Fibroblast of pulmonary artery (primary cell): ENCODE data around the gene PTPRM.

Experiments
- DNase-seq: peaks from one replicate; pipeline ENCODE4 v3.0.0-alpha.2; 2010; ENCODE audit warnings: low read depth
- H3K4me3 ChIP-seq: replicated peaks from 2 replicates; pipeline ENCODE4 v1.5.1; 2011; ENCODE audit warnings: low read depth, mild to moderate bottlenecking, control low read depth, low read length, moderate library complexity
- TF ChIP-seq, protein P1 (sequence below): IDR thresholded peaks from 2 replicates; pipeline ENCODE4 v1.5.1; 2011; ENCODE audit warnings: mild to moderate bottlenecking, control low read depth, low read length, inconsistent platforms; ENCODE audit errors: missing control alignments

PTPRM gene

DNA sequence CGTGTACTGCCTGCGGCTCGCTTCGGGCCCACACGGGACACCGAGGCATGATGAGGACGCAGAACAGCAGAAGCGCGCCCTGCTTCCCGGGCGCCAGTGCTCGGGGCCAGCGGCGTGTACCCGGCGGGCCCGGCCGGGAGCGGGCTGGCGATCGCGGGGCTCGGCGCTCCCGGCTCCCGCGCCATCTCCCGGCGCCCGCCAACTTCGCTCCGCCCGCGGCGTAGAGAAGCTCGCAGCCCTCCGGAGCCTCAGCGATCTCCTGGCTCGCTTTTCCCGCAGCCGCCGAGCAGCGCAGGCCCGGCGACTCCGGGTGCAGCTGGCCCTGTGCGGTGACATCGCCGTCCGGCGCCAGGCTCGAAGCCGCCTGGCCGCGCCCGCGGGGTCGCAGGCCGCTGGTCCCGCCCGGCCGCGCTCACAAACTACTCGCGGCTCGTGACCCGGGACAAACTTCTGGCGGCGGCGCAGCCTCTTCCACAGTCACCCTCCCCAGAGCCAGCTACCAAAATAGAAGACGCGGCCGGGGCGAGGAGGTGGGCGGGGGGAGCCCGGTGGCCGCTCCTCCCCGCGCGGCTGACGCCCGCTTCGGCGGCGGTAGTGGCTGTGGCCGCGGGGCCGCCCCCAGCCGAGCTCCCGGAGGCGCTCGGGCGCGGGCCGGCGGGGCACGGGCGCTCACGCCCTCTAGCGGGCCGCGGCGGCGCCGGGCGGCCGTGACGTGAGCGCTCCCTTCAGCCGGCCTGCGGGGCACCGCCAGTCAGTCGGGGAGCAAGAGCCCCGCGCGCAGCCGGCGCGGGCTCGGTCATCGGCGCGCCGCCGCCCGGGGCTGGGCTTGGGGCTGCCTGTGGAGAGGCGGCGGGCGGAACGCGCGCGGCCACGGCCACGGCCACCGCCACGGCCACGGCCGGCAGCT is at the start of gene PTPRM:
Gene PTPRM (plus strand): TSS at position 750 of the 907 bp plus-strand sequence. CDS start 503 bp downstream, outside the sequence.
- DNase-seq = peak; percentile 80
- TF ChIP-seq, protein P1, sequence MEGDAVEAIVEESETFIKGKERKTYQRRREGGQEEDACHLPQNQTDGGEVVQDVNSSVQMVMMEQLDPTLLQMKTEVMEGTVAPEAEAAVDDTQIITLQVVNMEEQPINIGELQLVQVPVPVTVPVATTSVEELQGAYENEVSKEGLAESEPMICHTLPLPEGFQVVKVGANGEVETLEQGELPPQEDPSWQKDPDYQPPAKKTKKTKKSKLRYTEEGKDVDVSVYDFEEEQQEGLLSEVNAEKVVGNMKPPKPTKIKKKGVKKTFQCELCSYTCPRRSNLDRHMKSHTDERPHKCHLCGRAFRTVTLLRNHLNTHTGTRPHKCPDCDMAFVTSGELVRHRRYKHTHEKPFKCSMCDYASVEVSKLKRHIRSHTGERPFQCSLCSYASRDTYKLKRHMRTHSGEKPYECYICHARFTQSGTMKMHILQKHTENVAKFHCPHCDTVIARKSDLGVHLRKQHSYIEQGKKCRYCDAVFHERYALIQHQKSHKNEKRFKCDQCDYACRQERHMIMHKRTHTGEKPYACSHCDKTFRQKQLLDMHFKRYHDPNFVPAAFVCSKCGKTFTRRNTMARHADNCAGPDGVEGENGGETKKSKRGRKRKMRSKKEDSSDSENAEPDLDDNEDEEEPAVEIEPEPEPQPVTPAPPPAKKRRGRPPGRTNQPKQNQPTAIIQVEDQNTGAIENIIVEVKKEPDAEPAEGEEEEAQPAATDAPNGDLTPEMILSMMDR = no peak
- peak within 1 kb of the TSS; percentile 71 for H3K4me3 ChIP-seq

DNA sequence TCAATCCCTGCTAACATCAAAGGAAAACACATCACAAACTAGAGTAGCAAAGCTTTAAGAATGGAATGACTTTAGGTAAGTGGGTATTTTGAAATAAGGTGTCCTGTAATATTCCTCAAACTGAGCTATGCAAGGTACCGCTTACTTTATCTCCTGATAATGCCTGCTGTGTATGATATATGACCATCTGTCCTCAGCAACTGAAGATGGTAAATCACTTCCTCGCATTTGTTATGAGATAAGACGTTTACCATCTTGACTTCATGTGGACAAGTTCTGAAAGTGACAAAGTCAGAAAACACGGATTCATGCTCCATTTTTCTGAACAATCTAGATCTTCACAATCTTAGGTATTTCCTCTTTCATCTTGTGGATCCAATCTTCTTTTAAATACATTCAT is 49.3 kb upstream of the PTPRM start:
- H3K4me3 ChIP-seq = no peak overlapping the region
- no peak for DNase-seq
- TF ChIP-seq, protein P1 = no peak

DNA sequence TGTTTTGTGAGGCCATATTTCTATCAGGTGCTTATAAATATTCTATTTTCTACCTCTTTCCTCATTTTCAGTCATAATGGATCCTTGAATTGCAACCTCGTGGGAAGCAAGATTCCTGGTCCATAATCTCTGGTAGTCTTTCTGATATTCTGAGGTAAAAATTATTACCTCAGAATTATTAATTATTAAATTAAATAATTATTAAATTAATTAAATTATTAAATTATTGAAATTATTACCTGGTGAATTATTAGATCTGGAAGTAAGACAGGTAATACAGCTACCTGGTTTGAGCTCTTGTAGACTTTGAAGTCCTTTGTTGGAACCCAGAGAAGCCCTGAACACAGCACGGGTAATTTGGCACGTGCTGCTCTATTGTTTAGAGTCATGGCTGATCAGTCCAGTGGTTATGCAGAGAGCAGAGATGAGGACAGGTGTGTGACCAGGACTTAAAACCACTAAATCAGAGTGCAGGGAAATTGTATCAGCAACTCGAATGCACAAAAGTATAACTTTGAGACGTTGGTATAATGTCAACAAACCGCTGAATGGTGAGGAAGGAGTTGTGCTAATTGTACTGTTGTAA is 46.8 kb upstream of the PTPRM start:
- DNase-seq = no peak
- no peak overlapping the region for H3K4me3 ChIP-seq
- TF ChIP-seq, protein P1 = no peak

DNA sequence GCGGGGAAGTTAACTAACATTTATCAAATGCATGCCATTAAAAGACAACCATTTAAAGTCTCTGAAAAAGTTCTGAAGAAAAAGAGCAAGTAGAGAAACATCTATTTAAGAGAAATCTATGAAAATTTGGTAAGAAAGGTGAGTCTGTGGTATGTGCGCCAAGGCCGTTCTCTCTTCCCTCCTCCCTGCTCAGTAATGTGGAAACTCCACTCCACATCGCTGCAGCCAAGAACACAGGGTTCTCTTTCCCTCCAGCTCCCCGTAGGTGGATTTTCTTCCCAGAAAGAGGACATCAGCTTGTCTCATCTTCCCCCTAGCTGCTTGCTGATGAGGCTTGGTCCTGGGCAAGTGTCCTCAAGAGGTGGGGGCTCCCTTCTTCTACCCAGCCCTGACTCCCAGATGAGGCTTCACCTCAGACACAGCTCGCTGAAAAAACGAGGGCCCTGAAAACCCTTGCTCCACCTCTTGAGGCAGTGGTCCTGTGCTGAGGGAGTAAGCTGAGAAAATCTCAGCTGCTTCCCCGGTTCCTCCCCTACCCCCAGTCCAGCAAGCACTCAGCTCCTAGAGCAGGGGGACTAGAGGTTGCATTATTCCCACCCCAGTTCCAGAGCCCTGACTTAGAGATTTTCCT is 45.8 kb upstream of the PTPRM start:
- DNase-seq = no peak
- H3K4me3 ChIP-seq = no peak overlapping the region
- TF ChIP-seq, protein P1 = no peak

DNA sequence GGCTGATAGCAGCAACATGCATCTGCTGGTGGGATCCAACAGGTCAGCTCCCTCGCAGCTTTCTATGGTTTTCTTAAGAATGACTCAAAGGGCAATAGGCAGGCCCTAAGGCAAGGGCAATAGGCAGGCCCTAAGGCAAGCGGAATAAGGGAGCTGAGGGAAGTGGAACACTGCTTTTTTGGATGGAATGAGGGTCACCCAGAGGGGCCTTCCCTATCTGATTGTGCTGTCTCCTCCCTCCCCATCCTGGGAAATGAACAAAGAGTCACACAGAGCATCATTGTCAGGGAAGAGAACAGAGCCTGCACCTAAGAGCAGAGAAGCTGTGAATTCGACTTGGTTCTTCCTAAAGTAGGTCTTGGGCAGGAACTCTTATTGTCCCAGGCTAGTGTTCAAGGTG is 43.3 kb upstream of the PTPRM start:
- H3K4me3 ChIP-seq = no peak overlapping the region
- no peak for DNase-seq
- TF ChIP-seq, protein P1 = no peak

DNA sequence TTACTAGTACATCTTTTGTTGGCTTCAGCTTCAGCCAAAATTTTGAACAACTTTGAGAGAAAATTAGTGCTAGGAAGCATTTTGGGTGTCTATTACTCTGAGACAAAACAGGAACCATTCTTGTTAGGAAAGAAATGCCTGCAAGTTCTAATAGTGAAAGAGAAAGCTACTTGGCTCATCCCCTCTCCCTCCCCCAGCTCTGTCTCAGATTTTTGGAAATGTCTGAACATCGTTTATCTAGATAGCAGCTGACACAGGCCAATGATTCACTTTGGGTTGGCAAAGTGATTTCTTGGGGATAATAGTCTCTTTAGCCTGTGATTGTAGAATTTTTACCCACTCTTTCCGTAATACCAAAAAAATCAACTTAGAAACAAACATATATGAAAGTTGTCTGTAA is 42.3 kb upstream of the PTPRM start:
- TF ChIP-seq, protein P1 = no peak
- no peak overlapping the region for H3K4me3 ChIP-seq
- peak; percentile 13 for DNase-seq
